Activated CD8-positive, alpha-beta T cell treated with anti-CD3 and anti-CD28 coated beads, Interleukin-2, amount 10 ng/mL, durations not matched to agents 7 days and 5 days (primary cell): ENCODE measurements around the gene PYDC1. TPM values are rescaled to one million over a fixed set of nuclear protein-coding genes. Genes with fewer than 3 reads are reported as not detected.
A peak's percentile ranks its signal among the peaks of the same experiment; 100 is the strongest.

Source experiments
- ATAC-seq: fragments of 150-1000 bp; cut with Tn5 transposase; one replicate; pipeline ENCODE4 v1.10.0; 2021; ENCODE audit warnings: moderate library complexity
- CTCF ChIA-PET: fragments of 350-600 bp; sonication (Branson Sonifier 250); formaldehyde crosslinking; loops from one replicate; lab custom pipeline; 2021; ENCODE audit warnings: antibody characterized with exemption; lab: Charles Lee
- POLR2A ChIA-PET: fragments of 350-600 bp; sonication (Branson Sonifier 250); formaldehyde crosslinking; loops from one replicate; lab custom pipeline; 2021; ENCODE audit warnings: antibody characterized with exemption; lab: Charles Lee
- DNase-seq: peaks from one replicate; pipeline ENCODE4 v3.0.0-alpha.2; 2020
- H3K27ac Mint-ChIP-seq: one replicate; pipeline ENCODE4 v1.8.0; 2021; ENCODE audit warnings: mild to moderate bottlenecking, mixed read lengths
- H3K27me3 Mint-ChIP-seq: one replicate; pipeline ENCODE4 v1.8.0; 2021; ENCODE audit warnings: low read depth, mixed read lengths
- H3K36me3 Mint-ChIP-seq: one replicate; pipeline ENCODE4 v1.8.0; 2021; ENCODE audit warnings: low read depth, mixed read lengths
- H3K4me1 Mint-ChIP-seq: one replicate; pipeline ENCODE4 v1.8.0; 2021; ENCODE audit warnings: low read depth, mixed read lengths
- H3K4me3 Mint-ChIP-seq: one replicate; pipeline ENCODE4 v1.8.0; 2021; ENCODE audit warnings: mild to moderate bottlenecking, mixed read lengths
- H3K9me3 Mint-ChIP-seq: one replicate; pipeline ENCODE4 v1.8.0; 2022; ENCODE audit warnings: mixed read lengths; ENCODE audit not compliant: insufficient read depth
- total RNA-seq, 2 experiments: library from RNA; stranded (reverse); gene quantifications; one replicate each; pipeline ENCODE4 v1.2.3, GENCODE V29; 2021

PYDC1 gene
- total RNA-seq, result not detected

DNA sequence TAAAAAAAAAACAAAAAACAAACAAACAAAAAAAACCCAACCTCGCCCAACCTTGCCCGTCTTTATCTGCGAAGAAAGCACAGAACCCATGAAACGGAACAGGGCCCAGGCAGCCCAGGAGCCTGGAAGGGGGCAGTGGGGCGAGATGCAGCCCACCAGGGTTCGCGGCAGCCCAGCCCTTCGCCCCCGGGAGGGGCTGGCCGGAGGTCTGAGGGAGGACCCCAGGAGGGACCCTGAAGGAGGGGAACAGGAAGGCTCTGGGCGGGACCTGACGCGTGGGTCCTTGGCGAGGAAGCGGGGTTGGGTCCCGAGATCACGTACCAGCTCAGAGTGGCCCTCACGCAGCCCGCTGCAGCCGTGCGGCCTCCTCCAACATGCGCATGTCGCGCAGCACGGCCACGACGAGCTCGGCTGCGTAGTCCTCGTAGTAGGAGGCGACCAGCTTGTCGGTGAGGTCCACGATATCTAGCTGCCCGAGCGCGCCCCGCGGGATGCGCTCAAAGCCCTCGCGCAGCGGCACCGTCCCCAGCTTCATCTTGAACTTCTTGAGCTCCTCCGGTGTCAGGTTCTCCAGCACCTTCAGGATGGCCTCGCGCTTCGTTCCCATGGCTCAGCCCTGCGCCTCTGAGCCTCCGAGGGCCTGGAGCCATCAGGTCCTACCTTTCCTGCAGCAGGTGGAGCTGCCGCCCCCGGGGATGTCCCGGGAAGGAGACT lies at the start of gene PYDC1:
PYDC1 (minus strand) TSS at position 714 of the 714 bp plus-strand sequence; CDS start at position 607, 107 bp downstream.
- DNase-seq (no peak), ATAC-seq (peak; percentile 38)
- H3K36me3 Mint-ChIP-seq, result no peaks in the 10 kb centered on the region
- peaks cover 24% of the 10 kb centered on the region for H3K4me1 Mint-ChIP-seq
- peak within 1 kb of the TSS; percentile 53 for H3K4me3 Mint-ChIP-seq
- peaks cover 61% of the 10 kb centered on the region for H3K27me3 Mint-ChIP-seq
- ChIA-PET CTCF (interaction anchor here (0.8 to 1.4 kb wide), 7 partner anchors 14 to 244 kb away, joined by 3 to 5 read pairs (median 4); partner anchors contain the start of genes HSD3B7, PYCARD and ZNF843), POLR2A (interaction anchor here (2.0 kb wide), 1 partner anchor 37 kb away, joined by 6 read pairs; the partner anchor contains the start of gene FUS)
- H3K9me3 Mint-ChIP-seq, result no peaks in the 10 kb centered on the region
- H3K27ac Mint-ChIP-seq, result no peak within 1 kb of the TSS

DNA sequence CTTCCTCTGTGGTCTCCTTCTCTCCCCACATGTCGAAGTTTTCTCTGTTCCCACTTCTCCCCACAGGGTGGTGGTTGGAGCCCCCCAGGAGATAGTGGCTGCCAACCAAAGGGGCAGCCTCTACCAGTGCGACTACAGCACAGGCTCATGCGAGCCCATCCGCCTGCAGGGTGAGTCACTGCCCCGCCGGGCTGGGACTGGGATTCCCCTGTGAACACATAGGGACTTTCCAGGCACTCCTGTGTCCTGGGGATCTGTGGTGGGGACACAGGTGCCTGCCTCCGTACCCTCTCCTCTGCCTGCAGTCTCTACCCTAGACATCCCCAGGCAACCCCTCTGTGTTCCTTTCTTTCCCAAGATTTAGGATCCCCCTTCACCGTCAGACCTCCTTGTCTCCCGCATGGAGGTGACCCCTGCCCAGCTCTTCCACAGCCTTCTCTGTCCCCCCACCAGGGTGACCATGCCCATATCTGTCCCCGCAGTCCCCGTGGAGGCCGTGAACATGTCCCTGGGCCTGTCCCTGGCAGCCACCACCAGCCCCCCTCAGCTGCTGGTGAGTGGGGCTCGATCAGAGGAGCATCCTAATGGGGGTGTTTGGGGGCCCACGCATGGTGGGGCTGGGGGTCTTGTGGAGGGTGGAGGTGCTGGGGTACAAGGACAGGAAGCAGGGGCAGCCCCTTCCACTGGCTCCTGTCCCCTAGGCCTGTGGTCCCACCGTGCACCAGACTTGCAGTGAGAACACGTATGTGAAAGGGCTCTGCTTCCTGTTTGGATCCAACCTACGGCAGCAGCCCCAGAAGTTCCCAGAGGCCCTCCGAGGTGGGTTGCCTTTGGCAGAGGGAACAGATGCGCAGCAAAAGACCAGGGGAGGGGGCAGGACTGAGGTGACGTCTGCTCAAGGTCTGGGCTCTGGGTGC lies 48.7 kb upstream of the PYDC1 start:
- H3K27ac Mint-ChIP-seq, result peak overlapping the region; percentile 54
- H3K9me3 Mint-ChIP-seq, result no peaks in the 10 kb centered on the region
- H3K4me3 Mint-ChIP-seq, result peak overlapping the region; percentile 4
- DNase-seq (peak; percentile 53), ATAC-seq (peak; percentile 76)
- peaks cover 14% of the 10 kb centered on the region for H3K36me3 Mint-ChIP-seq
- peaks cover 45% of the 10 kb centered on the region for H3K4me1 Mint-ChIP-seq
- H3K27me3 Mint-ChIP-seq, result peaks cover 11% of the 10 kb centered on the region
- ChIA-PET POLR2A (no interaction called here), CTCF (no interaction called here)

DNA sequence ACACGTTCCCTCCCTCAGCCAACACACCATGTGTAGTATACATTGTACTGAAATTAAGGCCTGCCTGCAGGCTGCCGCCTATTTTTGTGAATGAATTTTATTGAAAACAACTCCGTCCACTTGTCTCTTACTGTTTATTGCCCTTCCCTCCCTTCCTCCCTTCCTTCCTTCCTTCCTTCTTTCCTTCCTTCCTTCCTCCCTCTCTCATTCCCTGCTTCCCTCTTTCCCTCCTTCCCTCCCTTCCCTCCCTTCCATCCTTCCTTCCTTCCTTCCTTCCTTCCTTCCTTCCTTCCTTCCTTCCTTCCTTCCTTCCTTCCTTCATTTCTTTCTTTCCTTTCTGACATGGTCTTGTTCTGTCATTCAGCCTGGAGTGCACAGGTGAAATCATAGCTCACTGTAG lies 45.1 kb upstream of the PYDC1 start:
- Mint-ChIP-seq H3K27me3 (peaks cover 11% of the 10 kb centered on the region), H3K27ac (peak overlapping the region; percentile 30), H3K36me3 (peaks cover 11% of the 10 kb centered on the region), H3K4me1 (peaks cover 52% of the 10 kb centered on the region), H3K9me3 (no peaks in the 10 kb centered on the region), H3K4me3 (no peak overlapping the region)
- CTCF ChIA-PET, result no interaction called here
- ATAC-seq (no peak), DNase-seq (no peak)
- POLR2A ChIA-PET, result interaction anchor here (0.6 to 0.7 kb wide), 2 partner anchors 24 to 51 kb away, joined by 3 read pairs; no protein-coding TSS in a partner anchor

GRCh38 chr16:31260136-31260931 lies 43.4 kb upstream of the PYDC1 start:
- DNase-seq, result no peak
- ChIA-PET POLR2A (no interaction called here), CTCF (interaction anchor here (0.8 to 1.2 kb wide), 2 partner anchors 13 to 609 kb away, joined by 3 to 4 read pairs; no protein-coding TSS in a partner anchor)
- no peaks in the 10 kb centered on the region for H3K9me3 Mint-ChIP-seq
- H3K4me1 Mint-ChIP-seq, result peaks cover 44% of the 10 kb centered on the region
- H3K36me3 Mint-ChIP-seq, result peaks cover 6% of the 10 kb centered on the region
- peak overlapping the region; percentile 85 for H3K27ac Mint-ChIP-seq
- peaks cover 11% of the 10 kb centered on the region for H3K27me3 Mint-ChIP-seq
- peak overlapping the region; percentile 68 for H3K4me3 Mint-ChIP-seq
- ATAC-seq, result peak; percentile 47

- no peak overlapping the region for H3K27ac Mint-ChIP-seq
- H3K4me3 Mint-ChIP-seq, result no peak overlapping the region
- peaks cover 49% of the 10 kb centered on the region for H3K4me1 Mint-ChIP-seq
- POLR2A ChIA-PET, result interaction anchor here (0.9 kb wide), 1 partner anchor 14 kb away, joined by 4 read pairs; no protein-coding TSS in a partner anchor
- CTCF ChIA-PET, result interaction anchor here (1.3 kb wide), 1 partner anchor 31 kb away, joined by 3 read pairs; no protein-coding TSS in a partner anchor
- H3K36me3 Mint-ChIP-seq, result peaks cover 7% of the 10 kb centered on the region
- H3K9me3 Mint-ChIP-seq, result no peaks in the 10 kb centered on the region
- ATAC-seq (no peak), DNase-seq (no peak)
- H3K27me3 Mint-ChIP-seq, result peaks cover 11% of the 10 kb centered on the region
Observed at GRCh38 chr16:31258366-31258765, 41.4 kb upstream of the PYDC1 start.

DNA sequence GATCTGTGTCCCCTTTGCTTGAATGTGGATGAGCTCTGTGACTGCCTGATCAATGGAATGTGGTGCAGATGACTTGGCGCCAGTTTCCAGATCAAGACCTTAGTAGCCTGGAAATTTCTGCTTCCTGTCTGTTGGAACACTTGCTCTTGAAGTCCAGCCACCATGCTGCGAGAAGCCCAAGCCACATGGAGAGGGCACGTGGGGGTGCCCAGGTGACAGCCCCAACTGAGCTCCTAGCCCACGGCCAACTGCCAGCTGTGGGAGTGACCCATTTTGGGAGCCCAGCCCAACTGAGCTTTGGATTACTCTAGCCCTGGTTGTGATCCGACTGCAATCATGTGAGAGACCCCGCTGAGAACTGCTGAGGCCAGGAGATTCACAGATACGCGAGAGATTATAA lies 39.5 kb upstream of the PYDC1 start:
- Mint-ChIP-seq H3K4me3 (no peak overlapping the region), H3K4me1 (peaks cover 55% of the 10 kb centered on the region), H3K27me3 (peaks cover 1% of the 10 kb centered on the region), H3K9me3 (no peaks in the 10 kb centered on the region), H3K27ac (no peak overlapping the region), H3K36me3 (peaks cover 7% of the 10 kb centered on the region)
- DNase-seq, result no peak
- POLR2A ChIA-PET, result no interaction called here
- no peak for ATAC-seq
- CTCF ChIA-PET, result interaction anchor here (1.1 kb wide), 1 partner anchor 187 kb away, joined by 3 read pairs; the partner anchor contains the start of gene ZNF843

DNA sequence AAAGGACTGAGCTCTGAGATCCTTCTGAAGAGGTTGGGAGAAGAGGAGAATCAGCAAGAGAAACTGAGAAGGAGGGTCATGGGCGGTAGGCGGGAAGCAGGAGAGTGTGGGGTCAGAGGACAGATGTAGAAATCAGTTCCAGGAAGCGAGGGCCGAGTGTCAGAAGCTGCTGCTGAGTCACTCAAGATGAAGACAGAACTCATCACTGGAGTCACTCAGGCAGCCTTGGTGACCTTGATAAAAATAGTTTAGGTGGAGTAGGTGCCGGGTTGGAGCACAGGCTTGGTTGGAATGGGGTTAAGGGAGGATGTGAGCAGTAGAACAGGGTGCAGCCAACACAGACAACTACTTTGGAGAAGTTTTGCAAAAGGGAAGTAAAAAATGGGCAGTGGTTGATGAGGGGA lies 36.7 kb upstream of the PYDC1 start:
- Mint-ChIP-seq H3K4me3 (peak overlapping the region; percentile 59), H3K27me3 (no peaks in the 10 kb centered on the region), H3K27ac (peak overlapping the region; percentile 89), H3K9me3 (no peaks in the 10 kb centered on the region), H3K36me3 (peaks cover 12% of the 10 kb centered on the region), H3K4me1 (peaks cover 53% of the 10 kb centered on the region)
- POLR2A ChIA-PET, result interaction anchor here (0.8 to 1.2 kb wide), 3 partner anchors 16 to 620 kb away, joined by 3 read pairs; partner anchors contain the start of genes FUS and ZNF267
- peak; percentile 74 for ATAC-seq
- DNase-seq, result peak; percentile 68
- CTCF ChIA-PET, result no interaction called here

DNA sequence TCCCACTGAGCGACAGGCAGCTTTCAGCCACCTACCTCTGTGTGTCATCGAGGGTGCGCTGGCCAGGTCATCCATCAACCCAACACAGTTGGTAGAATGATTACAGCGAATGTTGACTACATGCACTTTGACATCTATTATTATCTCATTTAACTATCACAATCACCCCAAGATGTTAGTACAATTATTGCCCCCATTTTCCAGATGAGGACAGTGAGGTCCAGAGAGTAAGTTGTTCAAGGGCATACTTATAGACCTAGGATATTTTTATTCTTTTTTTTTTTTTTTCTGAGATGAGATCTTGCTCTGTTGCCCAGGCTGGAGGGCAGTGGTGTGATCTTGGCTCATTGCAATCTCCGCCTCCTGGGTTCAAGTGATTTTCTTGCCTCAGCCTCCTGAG lies 34.5 kb upstream of the PYDC1 start:
- Mint-ChIP-seq H3K36me3 (peaks cover 12% of the 10 kb centered on the region), H3K4me3 (no peak overlapping the region), H3K9me3 (no peaks in the 10 kb centered on the region), H3K27ac (peak overlapping the region; percentile 78), H3K4me1 (peaks cover 47% of the 10 kb centered on the region), H3K27me3 (peaks cover 3% of the 10 kb centered on the region)
- POLR2A ChIA-PET, result no interaction called here
- ATAC-seq (no peak), DNase-seq (no peak)
- CTCF ChIA-PET, result no interaction called here

- Mint-ChIP-seq H3K4me1 (peaks cover 46% of the 10 kb centered on the region), H3K27ac (peak overlapping the region; percentile 78), H3K4me3 (no peak overlapping the region), H3K36me3 (peaks cover 12% of the 10 kb centered on the region), H3K27me3 (peaks cover 7% of the 10 kb centered on the region), H3K9me3 (no peaks in the 10 kb centered on the region)
- peak; percentile 57 for ATAC-seq
- CTCF ChIA-PET, result no interaction called here
- POLR2A ChIA-PET, result no interaction called here
- DNase-seq, result peak; percentile 54
Observed at GRCh38 chr16:31250782-31251384, 33.9 kb upstream of the PYDC1 start.

- Mint-ChIP-seq H3K36me3 (peaks cover 9% of the 10 kb centered on the region), H3K4me3 (no peak overlapping the region), H3K9me3 (no peaks in the 10 kb centered on the region), H3K27ac (no peak overlapping the region), H3K4me1 (peaks cover 36% of the 10 kb centered on the region), H3K27me3 (peaks cover 8% of the 10 kb centered on the region)
- DNase-seq, result no peak
- ChIA-PET POLR2A (interaction anchor here (1.1 kb wide), 1 partner anchor 68 kb away, joined by 3 read pairs; the partner anchor contains the start of gene FUS), CTCF (interaction anchor here (1.2 to 1.4 kb wide), 2 partner anchors 20 to 57 kb away, joined by 3 to 4 read pairs; no protein-coding TSS in a partner anchor)
- no peak for ATAC-seq
Observed at GRCh38 chr16:31248344-31248743, 31.4 kb upstream of the PYDC1 start.
